H9 (cell line): ENCODE measurements around the gene FAF1. TPM values are rescaled to one million over a fixed set of nuclear protein-coding genes. Genes with fewer than 3 reads are reported as not detected.

Source experiments
- DNase-seq: peaks from one replicate; pipeline ENCODE4 v3.0.0-alpha.2; 2017
- H2AFZ ChIP-seq: one replicate; pipeline ENCODE4 v1.6.1; 2013; ENCODE audit warnings: mild to moderate bottlenecking, low read length, control low read depth, moderate library complexity
- H2AK5ac ChIP-seq: 2 replicates; pipeline ENCODE4 v1.6.1; 2013; ENCODE audit warnings: low read length, control low read depth, mixed read lengths; ENCODE audit not compliant: insufficient read length
- H2BK120ac ChIP-seq: one replicate; pipeline ENCODE4 v1.6.1; 2013; ENCODE audit warnings: low read depth, mild to moderate bottlenecking, low read length, control low read depth, inconsistent platforms; ENCODE audit not compliant: poor library complexity, severe bottlenecking
- H2BK12ac ChIP-seq: 2 replicates; pipeline ENCODE4 v1.6.1; 2013; ENCODE audit warnings: low read length, control low read depth, mixed read lengths, low read depth; ENCODE audit not compliant: insufficient read length
- H2BK15ac ChIP-seq: 2 replicates; pipeline ENCODE4 v1.6.1; 2013; ENCODE audit warnings: low read depth, low read length, control low read depth
- H2BK20ac ChIP-seq: one replicate; pipeline ENCODE4 v1.6.1; 2013; ENCODE audit warnings: low read depth, mild to moderate bottlenecking, low read length, control low read depth, inconsistent platforms; ENCODE audit not compliant: poor library complexity, severe bottlenecking
- H2BK5ac ChIP-seq: 2 replicates; pipeline ENCODE4 v1.6.1; 2013; ENCODE audit warnings: low read length, control low read depth, mixed read lengths; ENCODE audit not compliant: insufficient read length
- H3K14ac ChIP-seq: 2 replicates; pipeline ENCODE4 v1.6.1; 2013; ENCODE audit warnings: low read length, control low read depth; ENCODE audit not compliant: insufficient read depth
- H3K18ac ChIP-seq: 2 replicates; pipeline ENCODE4 v1.6.1; 2013; ENCODE audit warnings: low read depth, mild to moderate bottlenecking, mixed read lengths, low read length, control low read depth; ENCODE audit not compliant: insufficient read length
- H3K23ac ChIP-seq: 2 replicates; pipeline ENCODE4 v1.6.1; 2013; ENCODE audit warnings: low read length, control low read depth, mixed read lengths, low read depth; ENCODE audit not compliant: insufficient read length
- H3K23me2 ChIP-seq: 2 replicates; pipeline ENCODE4 v1.6.1; 2013; ENCODE audit warnings: low read depth, mild to moderate bottlenecking, mixed read lengths, low read length, control low read depth; ENCODE audit not compliant: insufficient read length, poor library complexity, severe bottlenecking
- H3K27ac ChIP-seq: 2 replicates; pipeline ENCODE4 v1.5.1; 2013; ENCODE audit warnings: low read length, control low read depth, mixed read lengths, low read depth; ENCODE audit not compliant: insufficient read length
- H3K27me3 ChIP-seq: 2 replicates; pipeline ENCODE4 v1.6.1; 2013; ENCODE audit warnings: low read length, control low read depth, inconsistent platforms; ENCODE audit not compliant: insufficient read depth
- H3K4ac ChIP-seq: 2 replicates; pipeline ENCODE4 v1.6.1; 2013; ENCODE audit warnings: low read depth, mild to moderate bottlenecking, control low read depth, inconsistent platforms, low read length, moderate library complexity
- H3K4me1 ChIP-seq: 2 replicates; pipeline ENCODE4 v1.6.1; 2013; ENCODE audit warnings: low read length, control low read depth, inconsistent platforms; ENCODE audit not compliant: insufficient read depth
- H3K4me2 ChIP-seq: 2 replicates; pipeline ENCODE4 v1.6.1; 2013; ENCODE audit warnings: low read length, control low read depth, mixed read lengths; ENCODE audit not compliant: insufficient read length, insufficient read depth
- H3K56ac ChIP-seq: 2 replicates; pipeline ENCODE4 v1.6.1; 2013; ENCODE audit warnings: low read depth, mild to moderate bottlenecking, mixed read lengths, low read length, control low read depth; ENCODE audit not compliant: insufficient read length
- H3K79me1 ChIP-seq: 2 replicates; pipeline ENCODE4 v1.6.1; 2013; ENCODE audit warnings: low read depth, mild to moderate bottlenecking, moderate library complexity, low read length, control low read depth, inconsistent platforms; ENCODE audit not compliant: insufficient read depth, poor library complexity, severe bottlenecking
- H3K79me2 ChIP-seq: 2 replicates; pipeline ENCODE4 v1.6.1; 2013; ENCODE audit warnings: low read length, control low read depth, inconsistent platforms; ENCODE audit not compliant: insufficient read depth
- H3K9ac ChIP-seq: 2 replicates; pipeline ENCODE4 v1.6.1; 2013; ENCODE audit warnings: low read length, control low read depth, mixed read lengths; ENCODE audit not compliant: insufficient read length; ENCODE audit errors: extremely low read depth
- H3K9me3 ChIP-seq: one replicate; pipeline ENCODE4 v1.6.1; 2013; ENCODE audit warnings: low read depth, low read length, inconsistent platforms; ENCODE audit not compliant: control insufficient read depth
- H3T11ph ChIP-seq: one replicate; pipeline ENCODE4 v1.6.1; 2013; ENCODE audit warnings: mild to moderate bottlenecking, low read length, control low read depth, inconsistent platforms
- H4K20me1 ChIP-seq: one replicate; pipeline ENCODE4 v1.6.1; 2013; ENCODE audit not compliant: control insufficient read depth, insufficient read length, insufficient read depth
- H4K5ac ChIP-seq: 2 replicates; pipeline ENCODE4 v1.6.1; 2013; ENCODE audit warnings: low read depth, mild to moderate bottlenecking, mixed read lengths, low read length, control low read depth; ENCODE audit not compliant: insufficient read length
- H4K8ac ChIP-seq: replicated peaks from 2 replicates; pipeline ENCODE4 v1.6.1; 2013; ENCODE audit warnings: low read length, control low read depth, mixed read lengths, low read depth; ENCODE audit not compliant: insufficient read length
- H4K91ac ChIP-seq: 2 replicates; pipeline ENCODE4 v1.6.1; 2013; ENCODE audit warnings: low read depth, mild to moderate bottlenecking, moderate library complexity, mixed read lengths, low read length, control low read depth; ENCODE audit not compliant: insufficient read length
- H3K27ac Mint-ChIP-seq, 3 experiments: 2 replicates in 2 of 3; 3 replicates in 1 of 3; pipeline ENCODE4 v1.8.0; 2020 to 2021; ENCODE audit warnings: mixed read lengths in 3 of 3, mild to moderate bottlenecking in 1 of 3, moderate library complexity in 1 of 3
- H3K27me3 Mint-ChIP-seq: 2 replicates; pipeline ENCODE4 v1.8.0; 2021; ENCODE audit warnings: low read depth, mild to moderate bottlenecking, moderate library complexity, mixed read lengths
- H3K36me3 Mint-ChIP-seq, 3 experiments: 2 replicates in 2 of 3; 3 replicates in 1 of 3; pipeline ENCODE4 v1.8.0; 2020 to 2021; ENCODE audit warnings: low read depth in 3 of 3, mixed read lengths in 3 of 3; ENCODE audit not compliant: insufficient read depth in 1 of 3
- H3K4me1 Mint-ChIP-seq, 2 experiments: 2 replicates each; pipeline ENCODE4 v1.8.0; 2020; ENCODE audit warnings: mixed read lengths in 2 of 2
- H3K4me3 Mint-ChIP-seq, 2 experiments: 2 replicates in 1 of 2; 3 replicates in 1 of 2; pipeline ENCODE4 v1.8.0; 2020 to 2021; ENCODE audit warnings: mild to moderate bottlenecking in 2 of 2, mixed read lengths in 2 of 2, moderate library complexity in 1 of 2
- H3K9me3 Mint-ChIP-seq, 2 experiments: 2 replicates in 1 of 2; 3 replicates in 1 of 2; pipeline ENCODE4 v1.8.0; 2020; ENCODE audit warnings: mild to moderate bottlenecking in 2 of 2, mixed read lengths in 2 of 2, moderate library complexity in 1 of 2
- WGBS: extraction: QIAGEN DNeasy Blood & Tissue Kit; methylation state at CpG from one replicate; pipeline ENCODE4 v1.1.7; 2013; ENCODE audit warnings: missing lambda C conversion rate, low lambda C conversion rate, mixed read lengths; ENCODE audit not compliant: insufficient read length; ENCODE audit errors: extremely low coverage; 5-methylcytosine and 5-hydroxymethylcytosine counted together
- total RNA-seq: library from RNA; stranded (reverse); gene quantifications from 2 replicates; pipeline ENCODE4 v1.2.1, GENCODE V29; 2021
- TF ChIP-seq, protein P1 (sequence below): fragments of 200-600 bp; sonication (generic); conservative IDR thresholded peaks from 3 replicates; pipeline ENCODE4 v1.8.0; 2021; ENCODE audit warnings: antibody characterized with exemption, mild to moderate bottlenecking

FAF1 gene
- total RNA-seq, 1 experiment from 2014 or later: 60.8 TPM

DNA sequence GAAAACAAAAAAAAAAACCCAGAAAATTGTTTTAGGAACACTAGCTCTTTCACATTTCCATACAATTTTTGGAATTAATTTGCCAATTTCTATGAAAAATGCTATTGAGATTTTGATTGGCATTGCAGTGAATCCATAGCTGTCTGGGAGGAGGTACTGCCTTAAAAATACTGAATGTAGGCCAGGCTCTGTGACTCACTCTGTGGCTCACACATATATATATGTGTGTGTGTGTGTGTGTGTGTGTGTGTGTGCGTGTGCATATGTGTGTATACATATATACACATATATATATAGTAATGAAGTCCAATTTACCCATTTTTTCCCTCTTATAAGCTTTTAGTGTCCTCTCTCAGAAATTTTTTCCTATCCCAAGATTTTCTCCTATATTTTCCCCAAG lies 322.6 kb downstream of the FAF1 start:
- Histone ChIP-seq H3K4me2 (no peak overlapping the region), H2AFZ (no peak overlapping the region), H2BK15ac (no peak overlapping the region), H3K9ac (no peak overlapping the region), H3K4me1 (no peaks in the 10 kb centered on the region), H3K27ac (no peak overlapping the region), H3K4ac (no peak overlapping the region), H4K5ac (no peak overlapping the region), H3K27me3 (no peaks in the 10 kb centered on the region), H2BK20ac (no peak overlapping the region), H3K56ac (no peak overlapping the region), H3K18ac (no peak overlapping the region), H3K79me1 (no peaks in the 10 kb centered on the region), H3K23me2 (no peaks in the 10 kb centered on the region), H2BK12ac (no peak overlapping the region), H2BK5ac (no peak overlapping the region), H2AK5ac (no peak overlapping the region), H3K14ac (no peak overlapping the region), H3K23ac (no peak overlapping the region), H4K8ac (no peak overlapping the region), H3K79me2 (no peaks in the 10 kb centered on the region), H4K91ac (no peak overlapping the region), H4K20me1 (no peaks in the 10 kb centered on the region), H3K9me3 (no peaks in the 10 kb centered on the region), H2BK120ac (no peak overlapping the region), H3T11ph (no peak overlapping the region)
- TF ChIP-seq, protein P1, sequence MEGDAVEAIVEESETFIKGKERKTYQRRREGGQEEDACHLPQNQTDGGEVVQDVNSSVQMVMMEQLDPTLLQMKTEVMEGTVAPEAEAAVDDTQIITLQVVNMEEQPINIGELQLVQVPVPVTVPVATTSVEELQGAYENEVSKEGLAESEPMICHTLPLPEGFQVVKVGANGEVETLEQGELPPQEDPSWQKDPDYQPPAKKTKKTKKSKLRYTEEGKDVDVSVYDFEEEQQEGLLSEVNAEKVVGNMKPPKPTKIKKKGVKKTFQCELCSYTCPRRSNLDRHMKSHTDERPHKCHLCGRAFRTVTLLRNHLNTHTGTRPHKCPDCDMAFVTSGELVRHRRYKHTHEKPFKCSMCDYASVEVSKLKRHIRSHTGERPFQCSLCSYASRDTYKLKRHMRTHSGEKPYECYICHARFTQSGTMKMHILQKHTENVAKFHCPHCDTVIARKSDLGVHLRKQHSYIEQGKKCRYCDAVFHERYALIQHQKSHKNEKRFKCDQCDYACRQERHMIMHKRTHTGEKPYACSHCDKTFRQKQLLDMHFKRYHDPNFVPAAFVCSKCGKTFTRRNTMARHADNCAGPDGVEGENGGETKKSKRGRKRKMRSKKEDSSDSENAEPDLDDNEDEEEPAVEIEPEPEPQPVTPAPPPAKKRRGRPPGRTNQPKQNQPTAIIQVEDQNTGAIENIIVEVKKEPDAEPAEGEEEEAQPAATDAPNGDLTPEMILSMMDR: no peak
- Mint-ChIP-seq H3K36me3 (no peaks in the 10 kb centered on the region), H3K4me1 (peaks cover 4 to 5% of the 10 kb centered on the region in 2 experiments), H3K9me3 (no peaks in the 10 kb centered on the region), H3K27me3 (no peaks in the 10 kb centered on the region), H3K27ac (no peak overlapping the region), H3K4me3 (no peak overlapping the region)
- no CpG with 5 or more reads among the region's 1 CpG for WGBS
- no peak for DNase-seq
